Duodenal mucosa (tissue), 2 donors: Measurements from ENCODE around the gene TMEM9B.
"Not testable (repeated sequence)": the region's sequence is repeated elsewhere in the genome, so short reads cannot be mapped to it uniquely, and the experiment has no call there.

Experiments used
- H3K27ac ChIP-seq: one replicate; pipeline ENCODE4 v1.7.0; 2013; ENCODE audit warnings: low read depth, low read length
- H3K27me3 ChIP-seq, 2 donors: one replicate each; pipeline ENCODE4 v1.7.0; 2013; ENCODE audit warnings: low read length in 2 of 2, control low read depth in 1 of 2; ENCODE audit not compliant: insufficient read depth in 2 of 2, control insufficient read depth in 1 of 2
- H3K36me3 ChIP-seq, 2 donors: one replicate each; pipeline ENCODE4 v1.7.0; 2013; ENCODE audit warnings: low read length in 2 of 2, control low read depth in 1 of 2; ENCODE audit not compliant: insufficient read depth in 2 of 2, control insufficient read depth in 1 of 2
- H3K4me1 ChIP-seq, 2 donors: one replicate each; pipeline ENCODE4 v1.7.0; 2013; ENCODE audit warnings: low read length in 2 of 2, control low read depth in 1 of 2; ENCODE audit not compliant: insufficient read depth in 2 of 2, control insufficient read depth in 1 of 2
- H3K4me3 ChIP-seq, 2 donors: one replicate each; pipeline ENCODE4 v1.7.0; 2013; ENCODE audit warnings: low read length in 2 of 2, low read depth in 1 of 2
- H3K9ac ChIP-seq, 2 donors: one replicate each; pipeline ENCODE4 v1.7.0; 2013; ENCODE audit warnings: low read length in 2 of 2, low read depth in 1 of 2
- H3K9me3 ChIP-seq, 2 donors: one replicate each; pipeline ENCODE4 v1.7.0; 2013; ENCODE audit warnings: low read length in 2 of 2, control low read depth in 1 of 2; ENCODE audit not compliant: control insufficient read depth in 1 of 2

Gene TMEM9B

DNA sequence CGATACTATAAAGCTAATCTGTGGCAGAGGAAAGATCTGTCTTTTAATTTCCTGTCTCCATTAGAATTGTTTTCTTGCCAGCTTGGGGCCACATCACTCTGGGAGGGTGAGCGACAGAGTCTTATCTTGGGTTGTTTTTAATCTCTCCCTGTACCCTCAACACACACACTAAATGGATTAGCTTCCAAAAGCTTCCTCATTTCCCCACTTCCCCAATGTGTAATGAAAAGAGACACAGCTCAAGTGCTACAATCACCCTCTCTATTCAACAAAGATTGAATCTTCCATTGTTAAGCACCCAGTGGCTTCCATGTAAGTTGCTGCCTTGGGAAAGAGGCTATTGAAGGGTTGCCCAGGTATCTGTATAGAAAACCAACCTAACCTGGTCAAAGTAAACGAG, 15.4 kb downstream of the TMEM9B start:
- peaks cover 30 to 43% of the 10 kb centered on the region in 2 donors for H3K36me3 ChIP-seq
- no peak overlapping the region for H3K9ac ChIP-seq
- H3K27ac ChIP-seq = no peak overlapping the region

DNA sequence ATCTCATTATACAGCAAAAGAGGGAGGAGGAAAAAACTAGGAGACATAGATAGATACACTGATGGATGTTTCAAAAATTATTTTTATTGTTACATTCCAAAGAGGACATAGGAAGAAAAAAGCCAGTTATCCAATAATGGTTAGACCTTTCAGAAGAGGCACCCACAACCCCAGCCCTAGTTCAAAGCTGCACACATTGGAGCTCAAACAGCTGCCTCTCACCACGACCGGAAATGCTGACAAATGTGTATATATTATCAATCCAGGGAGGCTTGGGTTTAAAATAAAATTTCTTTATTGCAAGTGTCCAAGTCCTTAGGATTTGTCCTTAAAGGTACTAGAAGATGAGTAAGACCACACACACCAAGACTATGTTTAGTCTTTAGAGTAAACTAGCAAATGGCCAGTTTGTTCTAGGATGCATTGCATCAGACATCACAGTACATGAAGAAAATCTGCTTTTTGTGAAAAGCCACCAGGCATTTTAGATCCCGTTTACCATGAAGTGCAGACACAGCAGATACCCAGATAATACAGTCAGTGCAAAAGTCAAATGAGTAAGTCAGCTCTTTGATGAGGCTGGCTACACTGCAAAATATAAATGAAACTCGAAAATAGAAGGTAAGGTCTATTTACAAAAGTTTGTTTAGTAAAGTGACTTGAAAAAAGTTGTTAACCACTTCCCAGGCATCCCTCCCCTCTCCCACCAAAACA, 16.9 kb downstream of the TMEM9B start:
- no peaks in the 10 kb centered on the region for H3K4me1 ChIP-seq
- H3K4me3 ChIP-seq = no peak overlapping the region
- no peaks in the 10 kb centered on the region for H3K9me3 ChIP-seq
- no peak overlapping the region for H3K9ac ChIP-seq
- H3K36me3 ChIP-seq = peaks cover 26 to 35% of the 10 kb centered on the region in 2 donors
- no peak overlapping the region for H3K27ac ChIP-seq
- H3K27me3 ChIP-seq = no peaks in the 10 kb centered on the region

More for the DNA sequence above, 15.4 kb downstream of the TMEM9B start:
- H3K4me3 ChIP-seq = no peak overlapping the region
- H3K9me3 ChIP-seq = no peaks in the 10 kb centered on the region
- no peaks in the 10 kb centered on the region for H3K27me3 ChIP-seq
- no peaks in the 10 kb centered on the region for H3K4me1 ChIP-seq

DNA sequence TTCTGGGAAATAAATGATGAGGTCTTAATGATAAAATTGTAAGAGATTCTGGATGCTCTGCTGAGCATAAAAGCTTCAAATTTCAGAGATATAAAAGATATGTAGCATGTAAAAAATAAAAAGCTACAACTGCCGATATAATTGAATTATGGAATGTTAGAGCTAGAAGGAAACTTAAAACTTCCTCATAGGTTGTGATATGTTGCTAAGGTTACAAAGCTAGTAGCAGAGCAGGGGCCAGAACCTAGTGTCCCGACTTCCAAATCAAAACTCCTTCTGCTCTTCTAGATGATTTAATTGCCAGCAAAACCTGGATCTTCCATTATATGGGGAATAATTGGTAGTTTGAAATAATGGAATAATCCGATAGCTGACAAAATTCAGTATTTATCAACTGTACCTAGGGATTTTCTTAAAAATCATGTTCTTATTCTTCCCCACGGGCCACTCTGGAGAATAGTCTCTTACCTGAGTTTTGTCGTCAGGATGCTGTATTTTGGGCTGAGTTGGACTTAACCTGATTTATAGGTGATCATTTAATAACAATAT, 21.6 kb downstream of the TMEM9B start, which contains the start of gene ASCL3:
Gene ASCL3 (minus strand): TSS at position 499 of the 549 bp plus-strand sequence. CDS start 4,855 bp downstream, outside the sequence.
- Histone ChIP-seq H3K9me3 (no peaks in the 10 kb centered on the region), H3K36me3 (peaks cover 5 to 6% of the 10 kb centered on the region in 2 donors), H3K4me1 (no peaks in the 10 kb centered on the region), H3K27me3 (no peaks in the 10 kb centered on the region), H3K4me3 (no peak within 1 kb of the TSS), H3K27ac (no peak within 1 kb of the TSS), H3K9ac (no peak within 1 kb of the TSS)

DNA sequence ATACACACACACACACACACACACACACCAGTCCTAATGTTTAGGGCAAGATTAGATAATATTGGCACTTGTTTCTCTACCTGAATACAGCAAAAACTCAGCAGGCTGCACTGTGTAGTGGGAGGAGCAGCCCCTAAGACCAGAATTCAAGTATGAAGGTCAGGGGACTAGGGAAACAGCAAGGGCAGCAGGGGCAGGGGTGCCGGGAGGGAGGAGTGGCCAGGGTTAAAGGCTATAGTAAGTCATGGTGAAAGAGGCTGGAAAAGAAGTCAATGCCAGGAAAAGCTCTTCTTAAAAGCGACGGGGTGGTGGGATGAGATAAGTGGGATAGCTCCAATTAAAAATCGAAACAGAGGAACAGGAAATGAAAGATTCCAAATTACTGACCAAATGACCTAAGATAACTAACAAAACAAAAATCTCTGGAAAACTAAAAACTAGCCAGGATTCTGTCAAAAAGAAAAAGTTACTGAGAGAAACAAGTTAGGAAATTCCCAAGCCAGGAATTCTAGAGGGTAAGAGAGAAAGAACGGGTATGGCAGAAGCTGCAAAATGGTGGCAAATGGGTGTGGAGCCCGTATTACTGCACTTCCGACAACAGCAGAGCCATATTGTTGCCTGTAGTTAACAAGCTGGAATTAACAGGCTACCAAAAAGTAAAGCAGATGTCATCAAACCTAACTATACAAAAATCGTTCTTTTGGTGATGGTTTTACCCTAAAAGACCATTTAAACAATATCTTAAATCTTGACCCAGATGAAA, 22.7 kb downstream of the TMEM9B start:
- Histone ChIP-seq H3K4me1 (no peaks in the 10 kb centered on the region), H3K27ac (no peak overlapping the region), H3K9me3 (no peaks in the 10 kb centered on the region), H3K36me3 (no peaks in the 10 kb centered on the region), H3K9ac (no peak overlapping the region), H3K4me3 (no peak overlapping the region), H3K27me3 (no peaks in the 10 kb centered on the region)

DNA sequence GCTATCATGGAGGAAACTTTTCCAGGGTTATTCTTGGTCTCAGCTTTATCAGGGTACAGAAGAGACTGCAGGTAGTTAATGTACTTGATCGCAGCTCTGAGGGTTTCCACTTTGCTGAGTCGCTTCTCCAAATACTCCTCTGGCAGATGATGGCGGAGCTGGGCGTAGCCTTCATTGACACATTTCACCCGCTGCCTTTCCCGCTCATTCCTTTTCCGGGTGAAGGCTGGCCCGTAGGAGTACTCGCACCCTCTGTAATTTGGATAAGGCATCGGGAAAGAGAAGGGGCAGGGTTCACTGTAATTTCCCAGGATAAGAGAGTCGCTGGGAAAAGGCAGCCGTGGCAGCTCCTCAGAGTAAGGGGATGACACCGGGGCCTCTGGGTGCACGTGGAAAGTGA, 26.6 kb downstream of the TMEM9B start:
- Histone ChIP-seq H3K4me3 (no peak overlapping the region), H3K9ac (no peak overlapping the region)

DNA sequence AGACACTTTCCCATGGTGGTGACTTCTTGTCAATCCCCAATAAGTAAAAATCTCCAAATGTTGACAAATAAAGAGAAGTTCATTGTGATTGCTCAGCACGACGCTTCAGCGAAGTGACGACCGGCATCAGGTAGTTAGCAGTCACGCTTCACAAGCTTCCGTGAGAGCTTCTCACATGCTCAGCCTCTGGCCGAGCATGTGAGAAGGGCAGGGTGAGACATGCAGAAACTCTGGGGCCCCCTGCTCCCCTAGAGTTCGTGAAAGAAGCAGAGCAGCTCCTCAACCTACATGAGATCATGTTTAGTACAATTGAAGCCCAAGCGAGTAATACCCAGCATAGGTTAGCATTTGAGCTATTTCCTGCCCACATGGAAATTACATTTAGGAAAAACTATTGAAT, 27.1 kb downstream of the TMEM9B start:
- Histone ChIP-seq H3K4me1 (no peaks in the 10 kb centered on the region), H3K27me3 (no peaks in the 10 kb centered on the region), H3K4me3 (no peak overlapping the region), H3K36me3 (no peaks in the 10 kb centered on the region), H3K27ac (no peak overlapping the region), H3K9ac (no peak overlapping the region), H3K9me3 (no peaks in the 10 kb centered on the region)

More for the DNA sequence above, 26.6 kb downstream of the TMEM9B start:
- Histone ChIP-seq H3K27me3 (no peaks in the 10 kb centered on the region), H3K27ac (no peak overlapping the region), H3K36me3 (no peaks in the 10 kb centered on the region), H3K4me1 (no peaks in the 10 kb centered on the region), H3K9me3 (no peaks in the 10 kb centered on the region)

DNA sequence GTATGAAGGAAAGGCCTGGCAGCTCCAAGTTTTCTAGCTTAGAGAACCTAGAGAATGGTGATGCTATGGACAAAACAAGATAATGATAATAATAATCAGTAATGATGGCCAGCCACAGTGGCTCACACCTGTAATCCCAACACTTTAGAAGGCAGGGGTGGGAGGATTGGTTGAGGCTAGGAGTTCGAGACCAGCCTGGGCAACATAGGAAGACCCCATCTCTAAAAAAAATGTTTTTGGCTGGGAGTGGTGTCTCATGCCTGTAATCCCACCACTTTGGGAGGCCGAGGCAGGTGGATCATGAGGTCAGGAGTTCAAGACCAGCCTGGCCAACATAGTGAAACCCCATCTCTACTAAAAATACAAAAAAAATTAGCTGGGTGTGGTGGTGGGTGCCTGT, 28.5 kb downstream of the TMEM9B start:
- not testable (repeated sequence) for H3K27me3 ChIP-seq, H3K27ac ChIP-seq, H3K4me1 ChIP-seq, H3K4me3 ChIP-seq, H3K9ac ChIP-seq, H3K9me3 ChIP-seq, H3K36me3 ChIP-seq

DNA sequence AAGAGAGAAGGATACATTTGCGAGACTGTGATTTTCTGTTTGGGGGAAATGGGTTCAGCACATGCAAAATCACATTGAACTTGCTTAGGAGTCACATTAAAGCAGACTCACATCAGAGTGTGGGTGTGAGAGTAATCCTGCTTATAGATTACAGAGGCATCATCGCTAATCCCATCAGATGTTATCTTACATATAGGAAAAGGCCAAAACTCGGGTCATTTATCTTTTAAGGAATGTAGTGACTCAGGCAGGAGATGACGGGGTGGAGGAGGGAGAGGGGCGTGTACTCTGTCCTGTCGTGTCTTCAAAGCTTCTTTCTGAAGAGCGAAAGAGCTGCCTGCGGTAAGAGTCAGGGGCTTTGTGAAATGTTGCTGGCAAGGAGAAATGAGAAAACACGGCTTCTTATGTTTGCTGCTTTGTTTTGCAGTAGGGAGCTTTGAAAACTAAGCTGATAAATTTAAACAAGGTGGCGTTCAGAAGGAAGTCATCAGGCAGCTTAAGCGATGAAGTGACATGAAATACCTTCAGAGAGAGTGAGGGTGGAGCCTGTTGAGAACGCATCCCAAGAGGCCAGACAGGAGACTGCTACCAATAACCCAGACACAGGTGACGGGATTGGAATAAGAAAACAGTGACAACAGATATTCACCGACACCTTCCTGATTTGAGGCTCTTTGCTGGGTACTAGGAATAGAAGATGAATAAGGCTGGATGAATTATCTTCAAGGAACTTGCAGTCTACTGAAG, 29.3 kb downstream of the TMEM9B start:
- Histone ChIP-seq H3K27me3 (no peaks in the 10 kb centered on the region), H3K4me3 (no peak overlapping the region), H3K36me3 (no peaks in the 10 kb centered on the region), H3K4me1 (no peaks in the 10 kb centered on the region), H3K9ac (no peak overlapping the region), H3K27ac (no peak overlapping the region), H3K9me3 (no peaks in the 10 kb centered on the region)

DNA sequence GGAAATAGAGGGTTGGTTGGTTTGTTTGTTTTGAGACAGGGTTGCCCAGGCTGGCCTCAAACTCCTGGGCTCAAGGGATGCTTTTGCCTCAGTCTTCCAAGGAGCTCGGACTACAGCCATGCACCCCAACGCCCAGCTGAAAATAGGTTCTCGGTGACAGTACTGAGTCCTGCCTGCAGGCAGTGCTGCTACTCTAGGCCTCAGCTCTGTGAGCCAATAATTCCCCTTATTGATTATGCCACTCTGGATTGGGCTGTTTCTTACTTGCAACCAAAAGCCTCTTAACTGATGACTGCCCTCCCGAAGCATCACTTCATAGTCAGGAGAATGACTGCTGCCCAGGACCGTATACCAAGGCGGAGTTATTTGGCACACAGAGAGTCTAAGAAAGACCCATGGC, 30.3 kb downstream of the TMEM9B start:
- H3K27me3 ChIP-seq = no peaks in the 10 kb centered on the region
- H3K27ac ChIP-seq = no peak overlapping the region
- H3K36me3 ChIP-seq = no peaks in the 10 kb centered on the region
- H3K9ac ChIP-seq = no peak overlapping the region
- no peaks in the 10 kb centered on the region for H3K4me1 ChIP-seq
- H3K4me3 ChIP-seq = no peak overlapping the region
- no peaks in the 10 kb centered on the region for H3K9me3 ChIP-seq
